HCT116 (cell line): Measurements from ENCODE around the gene HOXD3. TPM values are rescaled to one million over a fixed set of nuclear protein-coding genes. Genes with fewer than 3 reads are reported as not detected.

Experiments used
- ATAC-seq: fragments of 200-7000 bp; cut with Tn5 transposase; 2 replicates; pipeline ENCODE4 v1.9.1; 2020; ENCODE audit warnings: mild to moderate bottlenecking, moderate library complexity
- BruUV-seq: library from RNA; stranded (reverse); fragments of 400-500 nt; replicated peaks from 2 replicates; lab custom pipeline; 2021; lab: Mats Ljungman, UMichigan
- CTCF ChIA-PET: fragments of 300-600 bp; sonication (Branson Sonifier 250); formaldehyde crosslinking; loops from one replicate; lab custom pipeline; 2021; ENCODE audit warnings: antibody characterized with exemption; lab: Charles Lee
- POLR2A ChIA-PET: fragments of 300-600, 350-600 bp; sonication (Branson Sonifier 250); formaldehyde crosslinking; loops from one replicate; lab custom pipeline; 2021; ENCODE audit warnings: antibody characterized with exemption; lab: Charles Lee
- RAD21 ChIA-PET, 2 experiments: fragments of 300-600 bp; sonication (Branson Sonifier 250); formaldehyde crosslinking; loops; one replicate each; lab custom pipeline; 2023; ENCODE audit warnings: low total read pairs in 2 of 2; ENCODE audit not compliant: uncharacterized antibody in 2 of 2, unreplicated experiment in 2 of 2, low non-redundant PET in 1 of 2; lab: Charles Lee
- DNase-seq: peaks from one replicate; pipeline ENCODE4 v3.0.0-alpha.2; 2010; ENCODE audit warnings: low read depth, low spot score
- H2AFZ ChIP-seq: fragments of 200-600 bp; shearing (Covaris generic), sonication (generic); 2 replicates; pipeline ENCODE4 v1.6.1; 2017; ENCODE audit warnings: low read depth, mixed run types, mixed read lengths, antibody characterized with exemption, low read length; ENCODE audit not compliant: poor library complexity, severe bottlenecking
- H3K27ac ChIP-seq: 2 replicates; pipeline ENCODE4 v1.5.1; 2012; ENCODE audit warnings: low read depth, low read length
- H3K27me3 ChIP-seq: fragments of 200-600 bp; sonication (generic); 2 replicates; pipeline ENCODE4 v1.6.1; 2016; ENCODE audit warnings: mixed run types, low read length, mixed read lengths; ENCODE audit not compliant: insufficient read depth
- H3K36me3 ChIP-seq, 2 experiments: fragments of 200-500 bp in 1 of 2; fragments of 200-600 bp in 1 of 2; sonication (Bioruptor generic) in 1 of 2; sonication (generic) in 1 of 2; 2 replicates each; pipeline versions ENCODE4 v1.5.1 to v1.6.1; 2014 to 2016; ENCODE audit warnings: low read length in 2 of 2, inconsistent platforms in 1 of 2, mixed read lengths in 1 of 2, mixed run types in 1 of 2; ENCODE audit not compliant: insufficient read depth in 2 of 2, control insufficient read depth in 1 of 2
- H3K4me1 ChIP-seq, 2 experiments: fragments of 200-600 bp in 1 of 2; sonication (generic) in 1 of 2; 2 replicates each; pipeline versions ENCODE4 v1.5.1 to v1.6.1; 2012 to 2017; ENCODE audit warnings: low read length in 2 of 2, inconsistent platforms in 1 of 2, mild to moderate bottlenecking in 1 of 2, mixed read lengths in 1 of 2, mixed run types in 1 of 2, moderate library complexity in 1 of 2; ENCODE audit not compliant: insufficient read depth in 2 of 2, control insufficient read depth in 1 of 2
- H3K4me2 ChIP-seq: fragments of 200-600 bp; sonication (generic); 2 replicates; pipeline ENCODE4 v1.6.1; 2017; ENCODE audit warnings: mixed run types, low read length, mixed read lengths
- H3K4me3 ChIP-seq, 2 experiments: fragments of 200-600 bp in 1 of 2; sonication (generic) in 1 of 2; replicated peaks in 1 of 2; 2 replicates each; pipeline ENCODE4 v1.5.1; 2011 to 2016; ENCODE audit warnings: low read length in 2 of 2, control low read depth in 1 of 2, low read depth in 1 of 2, mild to moderate bottlenecking in 1 of 2, mixed read lengths in 1 of 2, mixed run types in 1 of 2
- H3K79me2 ChIP-seq: fragments of 200-600 bp; sonication (generic); 2 replicates; pipeline ENCODE4 v1.6.1; 2017; ENCODE audit warnings: mild to moderate bottlenecking, mixed run types, low read length, moderate library complexity, mixed read lengths; ENCODE audit not compliant: insufficient read depth
- H3K9ac ChIP-seq: fragments of 200-600 bp; sonication (generic); 2 replicates; pipeline ENCODE4 v1.6.1; 2016; ENCODE audit warnings: low read length, mixed read lengths
- H3K9me2 ChIP-seq: fragments of 200-600 bp; sonication (generic), shearing (Covaris generic); 2 replicates; pipeline ENCODE4 v1.6.1; 2017; ENCODE audit warnings: mixed run types, mild to moderate bottlenecking, moderate library complexity; ENCODE audit not compliant: insufficient read depth
- H3K9me3 ChIP-seq, 2 experiments: fragments of 200-500 bp in 1 of 2; fragments of 200-600 bp in 1 of 2; sonication (Bioruptor generic) in 1 of 2; sonication (generic) in 1 of 2; 2 replicates each; pipeline ENCODE4 v1.6.1; 2014 to 2017; ENCODE audit warnings: low read length in 2 of 2, mixed read lengths in 2 of 2, inconsistent platforms in 1 of 2, low read depth in 1 of 2, mild to moderate bottlenecking in 1 of 2, mixed run types in 1 of 2, moderate library complexity in 1 of 2; ENCODE audit not compliant: control insufficient read depth in 1 of 2, insufficient read depth in 1 of 2
- H4K20me1 ChIP-seq: fragments of 200-600 bp; sonication (generic), shearing (Covaris generic); 2 replicates; pipeline ENCODE4 v1.6.1; 2017; ENCODE audit warnings: mixed run types, mild to moderate bottlenecking, moderate library complexity; ENCODE audit not compliant: insufficient read depth
- CEBPB ChIP-seq: IDR thresholded peaks from 2 replicates; pipeline ENCODE4 v1.6.1; 2012; ENCODE audit warnings: low read depth
- EGR1 ChIP-seq: IDR thresholded peaks from 2 replicates; pipeline ENCODE4 v1.6.1; 2012; ENCODE audit warnings: low read depth
- EZH2 ChIP-seq: fragments of 200-600 bp; sonication (generic); IDR thresholded peaks from 2 replicates; pipeline ENCODE4 v1.6.1; 2017; ENCODE audit warnings: antibody characterized with exemption, mixed run types
- MAX ChIP-seq: IDR thresholded peaks from 2 replicates; pipeline ENCODE4 v1.6.1; 2012
- SIN3A ChIP-seq: IDR thresholded peaks from 2 replicates; pipeline ENCODE4 v1.6.1; 2012; ENCODE audit warnings: low read depth
- SRF ChIP-seq: IDR thresholded peaks from 2 replicates; pipeline ENCODE4 v1.6.1; 2012; ENCODE audit warnings: low read depth
- ZFX ChIP-seq: fragments of 450-650 bp; IDR thresholded peaks from 2 replicates; pipeline ENCODE4 v1.6.1; 2017
- intact Hi-C: fragments of 100-400 bp; cut with micrococcal nuclease; formaldehyde crosslinking; loops from 2 replicates; pipeline ENCODE4 v1.10.0; 2022
- total RNA-seq: library from RNA; stranded (reverse); gene quantifications from one replicate; pipeline ENCODE4 v1.2.1, GENCODE V29; 2021; ENCODE audit not compliant: unreplicated experiment
- TF ChIP-seq, protein P1 (sequence below), 3 experiments: fragments of 200-600 bp in 1 of 3; sonication (generic) in 1 of 3; IDR thresholded peaks in 2 of 3; conservative IDR thresholded peaks in 1 of 3; 2 replicates each; pipeline ENCODE4 v1.5.1; 2012 to 2017; ENCODE audit warnings: low read depth in 2 of 3, low read length in 2 of 3, antibody characterized with exemption in 1 of 3, borderline replicate concordance in 1 of 3, control low read depth in 1 of 3, mild to moderate bottlenecking in 1 of 3, mixed read lengths in 1 of 3, mixed run types in 1 of 3, moderate library complexity in 1 of 3; ENCODE audit not compliant: insufficient read depth in 1 of 3
- TF ChIP-seq, protein P2 (sequence below): IDR thresholded peaks from 2 replicates; pipeline ENCODE4 v1.6.1; 2011; ENCODE audit warnings: mild to moderate bottlenecking, low read length, moderate library complexity; ENCODE audit not compliant: insufficient replicate concordance; ENCODE audit errors: extremely low read depth

HOXD3 gene
- total RNA-seq, 1 experiment from 2014 or later: 1.4 TPM

GRCh38 chr2:176158186-176158591 lies 1.1 kb downstream of the HOXD3 start:
- Histone ChIP-seq H3K36me3 (no peaks in the 10 kb centered on the region), H3K9me3 (no peaks in the 10 kb centered on the region), H3K4me1 (no peaks in the 10 kb centered on the region), H4K20me1 (no peaks in the 10 kb centered on the region), H3K79me2 (no peaks in the 10 kb centered on the region), H3K4me3 (no peak overlapping the region), H3K9me2 (no peaks in the 10 kb centered on the region), H3K9ac (no peak overlapping the region), H2AFZ (no peak overlapping the region), H3K27me3 (no peaks in the 10 kb centered on the region), H3K4me2 (no peak overlapping the region), H3K27ac (no peak overlapping the region)
- intact Hi-C loops: no loop called here
- DNase-seq (no peak), ATAC-seq (no peak)
- no TSS peak for BruUV-seq
- TF ChIP-seq, protein P1, sequence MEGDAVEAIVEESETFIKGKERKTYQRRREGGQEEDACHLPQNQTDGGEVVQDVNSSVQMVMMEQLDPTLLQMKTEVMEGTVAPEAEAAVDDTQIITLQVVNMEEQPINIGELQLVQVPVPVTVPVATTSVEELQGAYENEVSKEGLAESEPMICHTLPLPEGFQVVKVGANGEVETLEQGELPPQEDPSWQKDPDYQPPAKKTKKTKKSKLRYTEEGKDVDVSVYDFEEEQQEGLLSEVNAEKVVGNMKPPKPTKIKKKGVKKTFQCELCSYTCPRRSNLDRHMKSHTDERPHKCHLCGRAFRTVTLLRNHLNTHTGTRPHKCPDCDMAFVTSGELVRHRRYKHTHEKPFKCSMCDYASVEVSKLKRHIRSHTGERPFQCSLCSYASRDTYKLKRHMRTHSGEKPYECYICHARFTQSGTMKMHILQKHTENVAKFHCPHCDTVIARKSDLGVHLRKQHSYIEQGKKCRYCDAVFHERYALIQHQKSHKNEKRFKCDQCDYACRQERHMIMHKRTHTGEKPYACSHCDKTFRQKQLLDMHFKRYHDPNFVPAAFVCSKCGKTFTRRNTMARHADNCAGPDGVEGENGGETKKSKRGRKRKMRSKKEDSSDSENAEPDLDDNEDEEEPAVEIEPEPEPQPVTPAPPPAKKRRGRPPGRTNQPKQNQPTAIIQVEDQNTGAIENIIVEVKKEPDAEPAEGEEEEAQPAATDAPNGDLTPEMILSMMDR (IDR thresholded peaks at IDR 0.05 in 2 of 3, conservative IDR thresholded peaks at IDR 0.05 in 1 of 3; ENCODE audit: borderline replicate concordance in 1 of 3, insufficient read depth in 1 of 3, low read depth in 2 of 3, low read length in 2 of 3): no peak
- TF ChIP-seq, protein P2, sequence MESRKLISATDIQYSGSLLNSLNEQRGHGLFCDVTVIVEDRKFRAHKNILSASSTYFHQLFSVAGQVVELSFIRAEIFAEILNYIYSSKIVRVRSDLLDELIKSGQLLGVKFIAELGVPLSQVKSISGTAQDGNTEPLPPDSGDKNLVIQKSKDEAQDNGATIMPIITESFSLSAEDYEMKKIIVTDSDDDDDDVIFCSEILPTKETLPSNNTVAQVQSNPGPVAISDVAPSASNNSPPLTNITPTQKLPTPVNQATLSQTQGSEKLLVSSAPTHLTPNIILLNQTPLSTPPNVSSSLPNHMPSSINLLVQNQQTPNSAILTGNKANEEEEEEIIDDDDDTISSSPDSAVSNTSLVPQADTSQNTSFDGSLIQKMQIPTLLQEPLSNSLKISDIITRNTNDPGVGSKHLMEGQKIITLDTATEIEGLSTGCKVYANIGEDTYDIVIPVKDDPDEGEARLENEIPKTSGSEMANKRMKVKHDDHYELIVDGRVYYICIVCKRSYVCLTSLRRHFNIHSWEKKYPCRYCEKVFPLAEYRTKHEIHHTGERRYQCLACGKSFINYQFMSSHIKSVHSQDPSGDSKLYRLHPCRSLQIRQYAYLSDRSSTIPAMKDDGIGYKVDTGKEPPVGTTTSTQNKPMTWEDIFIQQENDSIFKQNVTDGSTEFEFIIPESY: no peak
- TF ChIP-seq CEBPB (no peak), MAX (no peak), EGR1 (no peak), SRF (no peak), EZH2 (no peak), SIN3A (no peak), ZFX (no peak)
- POLR2A ChIA-PET: no interaction called here
- CTCF ChIA-PET: no interaction called here
- RAD21 ChIA-PET: no interaction called here
